Erythroblast (primary cell): Measurements from ENCODE around the gene NAP1L4.

Experiments used
- DNase-seq, 2 experiments: peaks; one replicate each; lab custom pipeline; 2025; lab: John Stamatoyannopoulos, UW
- GATA1 ChIP-seq: IDR thresholded peaks from 2 replicates; pipeline ENCODE4 v1.6.1; 2011; ENCODE audit warnings: low read depth, mild to moderate bottlenecking, control low read depth, low read length, moderate library complexity
- POLR2A ChIP-seq: IDR thresholded peaks from 2 replicates; pipeline ENCODE4 v1.6.1; 2011; ENCODE audit warnings: mild to moderate bottlenecking, low read length

Gene NAP1L4

GRCh38 chr11:2904153-2905052, 87.7 kb downstream of the NAP1L4 start:
- TF ChIP-seq POLR2A (no peak), GATA1 (no peak)
- no peak for DNase-seq

GRCh38 chr11:2903672-2904011, 88.5 kb downstream of the NAP1L4 start:
- TF ChIP-seq POLR2A (no peak), GATA1 (no peak)
- no peak for DNase-seq

DNA sequence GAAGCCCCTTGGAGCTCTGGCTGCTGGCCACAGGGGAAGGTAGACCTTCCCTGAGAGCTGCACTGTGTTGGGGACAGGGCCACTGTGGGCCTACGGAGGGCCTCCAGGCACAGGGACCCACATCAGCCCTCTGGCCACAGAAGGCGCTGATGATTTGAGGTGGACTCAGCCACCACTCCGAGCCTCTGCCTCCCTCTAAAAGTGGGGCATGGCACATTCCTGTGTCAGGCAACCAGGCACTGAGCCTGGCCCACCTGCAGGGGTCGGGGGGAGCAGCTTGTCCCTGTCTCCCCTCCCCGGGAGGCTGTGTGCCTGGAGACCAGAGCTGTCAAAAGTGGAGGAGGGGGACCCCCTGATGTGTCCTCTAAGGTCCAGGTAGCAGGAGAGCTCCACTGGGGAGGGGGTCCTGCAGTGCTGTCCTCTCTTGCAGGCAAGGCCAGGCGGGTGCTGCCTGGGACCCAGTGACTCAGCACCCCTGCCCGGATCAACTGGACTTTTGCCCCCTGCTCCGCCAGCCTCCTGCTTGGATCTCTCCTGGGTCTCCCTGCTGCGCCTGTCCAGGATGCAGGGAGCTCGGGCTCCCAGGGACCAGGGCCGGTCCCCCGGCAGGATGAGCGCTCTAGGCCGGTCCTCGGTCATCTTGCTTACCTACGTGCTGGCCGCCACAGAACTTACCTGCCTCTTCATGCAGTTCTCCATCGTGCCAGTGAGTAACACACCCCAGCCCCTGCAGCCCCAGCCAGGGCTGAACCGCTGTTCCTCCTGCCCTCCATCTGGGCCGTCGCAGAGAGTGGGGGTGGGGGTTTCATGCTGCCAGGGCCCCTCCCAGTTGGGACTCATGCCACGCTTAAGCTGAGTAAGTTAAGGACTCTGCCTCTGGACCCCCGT, 89.1 kb downstream of the NAP1L4 start:
- no peak for DNase-seq
- TF ChIP-seq GATA1: no peak
- TF ChIP-seq POLR2A: no peak

- peak; percentile 88 to 91 for DNase-seq
- TF ChIP-seq POLR2A (peak; percentile 45), GATA1 (no peak)
Measured at GRCh38 chr11:2901854-2902783, 90.0 kb downstream of the NAP1L4 start.

- DNase-seq: no peak
- TF ChIP-seq POLR2A (no peak), GATA1 (no peak)
Measured at GRCh38 chr11:2901196-2901796, 90.8 kb downstream of the NAP1L4 start.

- no peak for DNase-seq
Measured at GRCh38 chr11:2899080-2899783, 92.9 kb downstream of the NAP1L4 start.

DNA sequence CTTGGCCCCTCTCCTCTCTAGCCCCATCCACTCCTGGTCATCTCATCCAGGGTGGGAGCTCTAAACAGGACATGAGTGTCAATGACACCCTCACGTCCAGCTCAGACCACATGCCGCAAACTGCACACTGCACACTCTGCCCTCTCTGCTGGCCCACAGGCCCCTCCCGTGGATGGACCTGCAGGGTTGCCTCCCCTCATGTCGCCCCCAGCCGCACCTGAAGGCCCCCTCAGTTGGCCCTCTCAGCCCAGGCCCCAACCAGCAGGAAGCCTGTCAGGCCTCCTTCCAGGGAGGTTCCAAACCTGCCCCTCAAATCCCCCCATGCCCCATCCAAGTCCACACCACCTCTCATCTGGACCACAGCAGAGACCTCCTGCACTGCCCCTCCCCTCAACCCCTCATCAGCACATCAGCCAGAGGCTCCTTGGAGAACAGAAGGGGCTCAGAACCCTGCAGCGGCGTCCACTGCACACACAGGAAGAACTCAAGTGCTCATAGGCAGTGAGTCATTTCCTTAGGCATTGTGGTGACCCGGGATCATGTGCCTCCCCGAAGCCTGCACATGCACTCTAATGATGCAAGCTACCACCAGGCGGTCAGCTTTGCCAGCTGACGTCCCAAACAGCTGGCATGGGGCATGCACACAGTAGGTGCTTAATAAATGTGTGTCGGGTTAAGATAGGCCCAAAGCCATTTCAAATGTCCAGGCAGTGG, 93.6 kb downstream of the NAP1L4 start:
- TF ChIP-seq GATA1 (no peak), POLR2A (no peak)
- DNase-seq: peak in 1 of 2 experiments; percentile 25

More at GRCh38 chr11:2899080-2899783, 92.9 kb downstream of the NAP1L4 start:
- TF ChIP-seq POLR2A (no peak), GATA1 (no peak)

- DNase-seq: no peak
- TF ChIP-seq POLR2A: no peak
- TF ChIP-seq GATA1: no peak
Measured at GRCh38 chr11:2897048-2897447, 95.1 kb downstream of the NAP1L4 start.

- DNase-seq: no peak
- TF ChIP-seq GATA1 (no peak), POLR2A (no peak)
Measured at GRCh38 chr11:2896047-2896446, 96.1 kb downstream of the NAP1L4 start.
